Stimulated activated CD4-positive, alpha-beta T cell treated with anti-CD3 and anti-CD28 coated beads, Interleukin-12 subunit alpha, Interleukin-12 subunit beta, amount 100 ng/mL, for 24 hours (primary cell): ENCODE data around the gene SCGB3A2.
"Not testable (repeated sequence)": the region's sequence is repeated elsewhere in the genome, so short reads cannot be mapped to it uniquely, and the experiment has no call there.

ENCODE experiments used
- DNase-seq, 2 experiments: peaks; one replicate each; pipeline ENCODE4 v3.0.0-alpha.2; 2020; ENCODE audit warnings: low read depth in 2 of 2

Gene SCGB3A2

DNA sequence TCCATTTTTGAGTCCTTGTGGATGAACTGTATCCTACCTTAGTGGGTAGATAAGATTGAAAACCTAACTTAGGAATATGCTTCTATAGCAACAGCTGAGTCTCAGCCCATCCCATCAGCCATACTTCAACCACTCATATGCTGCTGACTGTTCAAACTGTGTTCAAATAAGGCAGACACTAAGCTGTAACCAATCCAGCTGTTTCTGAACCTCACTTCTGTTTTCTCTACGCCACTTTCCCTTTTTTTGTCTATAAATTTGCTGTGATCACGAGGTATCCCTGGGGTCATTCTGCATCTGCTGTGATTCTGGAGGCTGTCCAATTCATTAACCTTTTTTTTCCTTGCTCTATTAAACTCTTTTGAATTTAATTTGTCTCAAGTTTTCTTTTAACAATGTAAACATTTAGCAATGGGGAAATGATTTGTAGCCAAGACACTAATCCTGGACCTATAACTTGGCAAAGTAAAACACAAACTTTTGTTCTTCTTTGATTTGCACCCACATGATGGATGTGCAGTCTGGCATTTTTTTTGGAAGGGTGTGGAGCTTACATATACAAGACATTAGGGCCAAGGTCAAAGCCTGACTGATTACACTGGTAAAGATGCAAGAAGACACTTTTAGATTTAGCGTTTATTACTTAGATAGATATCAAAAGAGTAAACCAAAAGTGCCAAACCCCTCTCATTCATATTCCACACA, 14.9 kb upstream of the SCGB3A2 start:
- no peak for DNase-seq

DNA sequence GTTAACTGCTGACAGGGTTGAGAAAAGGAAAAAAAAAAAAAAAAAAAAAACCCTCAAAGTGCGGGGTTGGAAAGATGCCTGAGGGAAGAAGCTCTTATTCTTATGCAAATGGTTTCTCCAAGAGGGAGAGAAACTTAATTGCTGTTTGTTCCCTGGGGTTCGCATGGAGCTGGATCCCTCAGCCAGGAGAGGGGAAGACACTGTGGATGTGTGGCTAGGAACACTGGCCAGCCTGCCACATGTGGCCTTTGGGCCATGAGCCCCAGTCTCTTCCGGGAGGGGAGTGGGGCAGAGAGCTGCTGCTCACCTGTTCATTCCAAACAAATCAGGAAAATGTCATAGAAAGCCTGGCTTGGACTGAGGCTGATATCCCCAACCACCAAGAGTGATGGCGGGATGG, 9.4 kb upstream of the SCGB3A2 start:
- DNase-seq, result no peak

DNA sequence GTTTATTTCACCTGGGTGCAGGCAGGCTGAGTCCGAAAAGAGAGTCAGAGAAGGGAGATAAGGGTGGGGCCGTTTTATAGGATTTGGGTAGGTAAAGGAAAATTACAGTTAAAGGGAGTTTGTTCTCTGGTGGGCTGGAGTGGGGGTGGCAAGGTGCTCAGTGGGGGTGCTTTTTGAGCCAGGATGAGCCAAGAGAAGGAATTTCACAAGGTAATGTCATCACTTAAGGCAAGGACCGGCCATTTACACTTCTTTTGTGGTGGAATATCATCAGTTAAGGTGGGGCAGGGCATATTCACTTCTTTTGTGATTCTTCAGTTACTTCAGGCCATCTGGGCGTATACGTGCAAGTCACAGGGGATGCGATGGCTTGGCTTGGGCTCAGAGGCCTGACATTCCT, 8.6 kb upstream of the SCGB3A2 start:
- DNase-seq, result not testable (repeated sequence)

DNA sequence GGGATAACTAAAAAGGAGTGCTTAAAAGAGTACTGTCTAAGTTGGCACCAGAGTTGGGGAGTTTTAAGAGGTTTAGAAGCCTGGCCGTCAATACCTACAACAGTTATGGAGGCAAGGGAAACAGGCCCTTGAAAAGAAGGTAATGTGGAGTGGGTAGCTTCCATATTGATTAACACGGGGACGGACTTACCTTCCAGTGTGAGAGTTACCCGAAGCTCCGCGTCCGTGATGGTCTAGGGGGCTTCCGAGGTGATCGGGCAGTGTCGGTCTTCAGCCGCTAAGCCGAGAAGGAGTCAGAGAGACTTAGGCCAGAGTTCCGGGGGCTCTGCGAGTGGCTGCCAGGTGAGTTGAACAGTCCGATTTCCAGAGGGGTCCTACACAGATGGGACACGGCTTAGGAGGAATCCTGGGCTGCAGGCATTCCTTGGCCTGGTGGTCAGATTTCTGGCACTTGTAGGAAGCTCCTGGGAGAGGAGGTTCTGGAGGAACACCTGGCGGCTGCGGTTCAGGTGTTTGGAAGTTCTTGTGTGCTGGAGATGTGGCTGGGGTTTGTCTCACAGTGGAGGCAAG, 6.4 kb upstream of the SCGB3A2 start:
- not testable (repeated sequence) for DNase-seq

DNA sequence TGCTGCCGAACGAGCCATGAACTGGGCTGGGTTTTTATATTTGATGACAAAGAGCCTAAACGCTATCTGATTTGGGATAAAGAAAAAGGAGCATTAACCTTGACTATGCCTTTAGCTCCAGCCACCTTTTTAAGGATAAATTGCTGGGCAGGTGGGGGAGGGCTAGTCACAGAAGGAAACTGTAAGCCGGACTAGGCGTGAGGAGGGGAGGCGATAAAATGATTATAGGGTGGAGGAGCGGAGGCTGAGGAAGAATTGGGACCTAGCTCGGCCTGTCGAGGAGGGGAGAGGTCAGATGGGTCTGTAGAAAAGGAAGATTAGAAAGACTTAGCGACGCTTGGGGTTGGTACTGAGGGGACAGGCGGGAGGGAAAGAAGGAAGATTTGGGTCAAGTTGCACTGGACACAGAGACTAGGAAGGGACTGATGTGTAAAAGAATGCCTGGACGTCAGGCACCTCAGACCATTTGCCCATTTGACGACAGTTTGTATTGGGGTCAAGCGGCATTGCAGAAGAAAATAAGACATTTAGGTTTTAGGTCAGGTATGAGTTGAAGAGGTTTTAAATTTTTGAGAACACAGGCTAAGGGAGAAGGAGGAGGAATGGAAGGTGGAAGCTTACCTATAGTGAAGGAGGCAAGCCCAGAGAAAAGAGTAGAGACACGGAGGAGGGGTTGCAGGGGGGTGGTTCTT, 5.6 kb upstream of the SCGB3A2 start:
- DNase-seq, result not testable (repeated sequence)

DNA sequence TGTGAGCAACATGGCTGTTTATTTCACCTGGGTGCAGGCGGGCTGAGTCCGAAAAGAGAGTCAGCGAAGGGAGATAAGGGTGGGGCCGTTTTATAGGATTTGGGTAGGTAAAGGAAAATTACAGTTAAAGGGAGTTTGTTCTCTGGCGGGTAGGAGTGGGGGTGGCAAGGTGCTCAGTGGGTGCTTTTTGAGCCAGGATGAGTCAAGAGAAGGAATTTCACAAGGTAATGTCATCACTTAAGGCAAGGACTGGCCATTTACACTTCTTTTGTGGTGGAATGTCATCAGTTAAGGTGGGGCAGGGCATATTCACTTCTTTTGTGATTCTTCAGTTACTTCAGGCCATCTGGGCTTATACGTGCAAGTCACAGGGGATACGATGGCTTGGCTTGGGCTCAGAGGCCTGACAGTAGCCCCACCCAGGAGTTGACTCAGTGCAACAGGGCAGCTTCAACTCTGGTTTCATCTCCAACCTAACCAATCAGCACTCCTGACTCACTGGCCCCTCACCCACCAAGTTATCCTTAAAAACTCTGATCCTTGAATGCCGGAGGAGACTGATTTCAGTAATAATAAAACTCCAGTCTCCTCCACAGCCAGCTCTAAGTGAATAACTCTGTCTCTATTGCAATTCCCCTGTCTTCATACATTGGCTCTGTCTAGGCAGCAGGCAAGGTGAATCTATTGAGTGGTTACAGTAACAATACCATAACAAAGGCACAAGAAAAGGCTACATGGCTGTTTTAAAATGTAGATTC, 4.2 kb upstream of the SCGB3A2 start:
- not testable (repeated sequence) for DNase-seq

DNA sequence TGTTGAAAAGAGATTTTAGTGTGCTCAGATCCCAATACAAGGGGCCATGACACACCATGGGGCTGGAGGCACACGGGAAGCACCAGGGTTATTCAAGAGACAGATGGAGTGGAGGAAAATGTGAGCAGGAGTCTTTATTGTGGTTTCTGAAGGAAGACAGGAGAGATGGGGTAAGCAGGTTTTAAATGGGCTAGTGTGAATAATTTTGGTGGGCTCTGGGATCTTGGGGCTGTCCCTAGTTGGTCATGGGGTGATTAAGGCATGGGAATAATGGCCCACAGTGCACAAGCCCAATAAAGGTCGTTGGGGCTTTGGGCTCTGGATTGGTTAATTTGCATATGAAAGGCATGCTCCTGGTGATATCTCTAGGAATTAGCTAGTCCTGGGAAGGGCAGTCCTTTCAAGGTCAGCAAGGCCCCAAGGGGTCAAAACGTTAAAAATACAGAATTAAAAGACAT, 3.6 kb upstream of the SCGB3A2 start:
- DNase-seq, result no peak

DNA sequence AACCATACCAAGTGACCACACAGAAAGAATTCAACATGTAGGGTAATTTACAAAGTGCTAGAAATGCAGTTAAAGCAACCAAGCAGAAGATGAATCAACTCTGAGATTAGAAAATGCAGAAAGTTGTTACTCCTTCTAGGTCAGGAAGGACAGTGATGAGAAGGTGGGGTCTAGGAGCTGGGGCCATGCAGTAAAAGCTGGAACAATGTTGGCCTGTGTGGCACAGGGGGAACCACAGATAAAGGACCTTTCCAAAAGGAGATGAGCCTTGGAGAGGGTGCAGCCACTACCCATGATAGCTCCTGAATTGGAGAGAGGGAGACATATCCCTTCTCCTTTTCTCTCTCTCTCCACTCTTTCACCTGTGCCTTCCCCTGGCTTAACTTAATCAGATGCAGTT, 2.4 kb upstream of the SCGB3A2 start:
- no peak for DNase-seq

DNA sequence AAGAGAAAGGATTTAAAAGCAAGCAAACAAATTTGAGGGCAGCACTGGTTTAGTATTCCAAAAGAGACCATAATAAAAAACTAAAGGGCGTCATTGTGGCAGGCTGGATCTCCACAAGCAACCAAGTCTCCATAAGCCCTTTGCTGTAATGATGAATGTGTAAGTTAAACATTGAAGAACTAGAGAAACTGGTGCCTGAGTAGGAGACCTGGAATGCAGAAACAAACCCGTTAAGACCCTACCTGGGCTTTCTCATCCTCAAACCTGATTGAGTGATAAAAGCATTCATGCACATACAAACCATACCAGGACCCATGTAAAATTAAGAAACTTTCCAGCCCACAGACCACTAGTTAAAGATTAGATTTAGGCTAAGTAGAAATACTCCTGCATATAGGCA, 1.9 kb upstream of the SCGB3A2 start:
- no peak for DNase-seq

DNA sequence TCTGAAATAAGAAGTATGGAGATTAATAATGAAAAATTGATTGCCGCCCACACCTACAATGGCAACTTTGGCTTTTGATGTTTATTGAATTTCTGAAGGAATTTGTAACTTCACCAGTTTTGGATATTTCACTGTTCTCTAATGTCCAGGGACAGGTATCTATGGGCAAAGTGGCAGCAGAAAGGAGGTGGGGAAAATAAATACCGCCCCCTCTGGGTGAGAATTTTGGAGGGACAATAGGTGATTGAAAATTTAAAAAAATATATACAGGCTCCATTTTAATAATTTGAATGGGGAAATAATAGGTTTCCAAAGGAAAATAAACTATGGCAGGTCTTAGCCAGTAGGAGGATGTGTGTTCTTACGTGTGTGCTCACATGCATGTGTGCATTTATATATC, 1.3 kb downstream of the SCGB3A2 start:
- no peak for DNase-seq

DNA sequence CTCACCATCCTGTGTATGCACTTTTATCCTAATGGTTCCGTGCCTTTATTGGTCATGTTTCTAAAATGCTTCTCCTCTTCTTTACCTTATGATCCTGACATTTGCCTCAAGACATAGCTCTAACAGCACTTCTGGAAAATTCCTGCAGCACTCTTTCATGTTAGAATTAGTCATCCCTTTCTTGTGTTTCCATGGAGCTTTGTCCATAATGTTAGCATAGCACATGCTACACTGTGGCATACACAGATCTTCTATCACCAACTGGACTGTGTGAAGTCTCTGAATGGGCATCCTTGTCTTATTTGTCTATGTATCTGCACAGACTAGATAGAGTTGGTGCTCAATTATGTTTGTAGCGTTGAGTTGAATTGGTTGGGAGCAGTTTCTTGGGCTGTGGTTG, 2.0 kb downstream of the SCGB3A2 start:
- DNase-seq, result no peak

DNA sequence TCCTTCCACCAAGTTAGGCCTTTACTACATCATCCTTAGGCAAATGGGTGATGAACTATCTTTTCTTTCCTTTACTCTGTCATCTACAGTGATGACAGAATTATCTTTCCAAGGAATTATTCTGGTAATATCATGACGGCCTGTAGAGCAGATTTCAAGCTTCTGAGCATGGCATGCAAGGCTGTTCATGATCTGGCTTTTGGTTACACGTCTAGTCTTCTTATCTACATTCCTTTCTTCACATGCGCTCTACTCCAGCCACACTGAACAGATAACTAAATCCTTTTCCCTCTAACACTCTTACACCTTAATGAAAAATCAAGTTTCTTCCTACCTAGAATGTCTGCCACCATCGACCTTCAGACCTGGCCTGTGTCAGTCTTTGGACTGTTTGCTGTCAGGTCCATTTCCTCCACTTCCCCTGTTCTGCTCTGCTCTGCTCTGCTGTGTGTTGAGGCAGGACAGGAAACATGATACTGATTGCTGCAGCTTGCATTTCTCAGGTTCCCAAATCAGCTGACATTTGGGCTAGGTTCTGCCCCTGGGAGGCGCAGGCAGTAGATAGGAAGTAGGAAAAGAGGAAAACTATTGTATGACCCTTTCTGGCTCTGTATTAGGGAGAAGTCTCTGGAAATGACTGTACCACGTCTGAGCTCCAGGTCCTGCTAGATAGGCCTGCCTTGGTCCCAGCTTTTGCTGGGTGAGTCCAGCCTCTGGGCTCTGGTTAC, 4.2 kb downstream of the SCGB3A2 start:
- DNase-seq, result no peak

DNA sequence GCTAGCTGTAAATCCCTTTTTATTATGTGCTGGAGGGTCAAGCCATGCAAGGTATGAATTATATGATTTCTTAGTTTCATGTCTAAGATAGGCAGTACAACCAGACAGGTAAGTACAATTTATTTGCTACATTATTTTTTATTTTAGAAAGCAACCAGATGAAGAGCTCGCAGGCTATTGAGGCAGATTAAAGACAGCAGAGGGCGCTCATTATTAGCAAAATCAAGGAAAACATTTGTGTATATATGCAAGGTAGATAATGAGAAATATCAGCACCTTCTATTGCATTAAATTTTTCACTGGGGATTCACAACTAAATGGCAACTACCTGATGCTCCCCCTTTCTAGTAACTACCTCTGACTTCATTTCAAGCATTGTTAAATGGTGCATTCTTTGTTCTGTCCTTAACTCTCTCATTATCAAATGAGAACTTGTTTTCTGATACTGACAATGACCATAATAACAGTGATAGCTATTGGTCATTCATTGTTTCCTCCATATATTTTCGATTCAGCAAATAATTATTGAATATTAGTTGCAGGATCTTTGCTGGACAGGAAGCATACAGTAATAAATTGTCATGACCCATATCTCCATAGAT, 8.6 kb downstream of the SCGB3A2 start:
- no peak for DNase-seq

DNA sequence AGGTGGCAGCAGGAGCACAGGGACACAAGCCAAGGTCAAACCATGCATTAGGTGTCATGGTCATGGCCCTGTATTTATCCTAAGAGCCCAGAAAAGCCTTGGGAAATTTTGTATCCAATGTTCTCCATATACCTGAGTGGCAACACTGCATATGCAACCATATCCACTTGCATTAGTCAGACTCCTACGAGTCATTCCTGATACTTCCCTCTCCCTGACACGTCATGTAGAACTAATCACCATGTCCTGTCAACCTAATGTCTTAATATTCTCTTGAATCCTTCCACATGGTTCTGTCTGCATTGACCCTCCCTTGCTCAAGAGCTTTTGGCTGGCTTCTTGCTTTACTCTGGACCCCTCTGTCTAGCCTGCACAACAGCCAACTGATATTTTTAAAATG, 9.4 kb downstream of the SCGB3A2 start:
- DNase-seq, result no peak

DNA sequence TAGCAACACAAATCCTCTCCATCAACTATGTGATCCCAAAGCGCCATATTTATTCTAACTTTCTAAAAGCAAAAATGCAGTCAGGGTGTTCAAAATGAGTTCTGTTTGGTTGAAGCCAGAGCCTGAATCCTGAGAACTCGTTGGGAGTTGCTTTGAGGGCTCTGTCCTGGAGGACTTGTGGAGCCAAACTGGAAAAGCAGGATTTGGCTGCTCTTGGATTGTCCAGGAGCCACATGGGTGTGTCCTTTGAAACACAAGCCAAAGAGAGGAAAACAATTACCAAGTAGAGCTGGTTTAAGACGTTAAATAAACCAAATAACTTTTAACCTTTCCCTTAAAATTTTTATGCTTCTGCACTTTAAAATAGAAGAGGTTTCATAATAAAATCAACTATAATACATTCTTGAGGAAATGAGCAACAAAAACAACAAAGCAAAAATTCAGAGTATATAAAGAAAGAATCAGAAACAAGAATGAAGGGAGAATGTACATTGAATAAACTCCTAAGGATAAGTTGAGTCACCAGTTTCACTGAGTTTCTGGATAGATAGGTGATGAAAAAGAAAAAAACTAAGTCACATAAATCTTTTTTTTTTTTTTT, 14.3 kb downstream of the SCGB3A2 start:
- no peak for DNase-seq

DNA sequence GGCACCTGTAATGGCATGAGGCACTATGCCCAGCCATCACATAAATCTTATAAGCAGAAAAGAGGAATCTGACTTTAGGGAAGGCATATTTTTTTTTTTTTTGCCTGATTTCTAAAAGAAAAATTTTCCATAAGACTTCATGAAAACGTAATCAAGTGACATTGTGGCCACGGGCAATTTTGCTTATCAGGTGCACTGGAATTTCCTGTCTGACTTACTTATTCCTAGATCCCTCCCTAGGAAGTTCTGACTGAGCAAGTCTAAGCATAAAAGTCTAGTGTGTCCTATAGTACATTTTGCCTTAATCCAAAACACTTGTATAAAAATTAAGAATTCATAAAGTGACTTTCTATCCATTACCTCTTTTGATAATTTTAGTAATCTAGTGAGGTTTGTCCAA, 15.3 kb downstream of the SCGB3A2 start:
- DNase-seq, result no peak

DNA sequence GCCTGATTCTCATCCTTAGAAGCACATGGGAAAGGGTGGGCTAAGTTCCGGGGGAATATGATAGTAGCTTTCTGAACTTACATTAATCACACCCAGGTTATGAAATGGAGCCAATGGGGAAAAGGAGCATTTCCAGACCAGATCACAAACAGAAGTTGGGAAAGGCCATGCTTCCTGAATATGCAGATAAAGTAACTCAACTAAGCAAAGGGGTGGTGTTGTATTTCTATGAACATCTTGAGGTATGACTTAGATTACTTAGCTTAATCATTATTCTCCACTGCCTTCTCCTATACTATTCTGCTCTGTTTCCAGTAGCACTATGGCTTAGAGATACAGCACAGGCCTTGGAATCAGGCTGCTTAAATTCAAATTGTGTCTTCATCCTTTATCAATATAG, 17.4 kb downstream of the SCGB3A2 start:
- no peak for DNase-seq

DNA sequence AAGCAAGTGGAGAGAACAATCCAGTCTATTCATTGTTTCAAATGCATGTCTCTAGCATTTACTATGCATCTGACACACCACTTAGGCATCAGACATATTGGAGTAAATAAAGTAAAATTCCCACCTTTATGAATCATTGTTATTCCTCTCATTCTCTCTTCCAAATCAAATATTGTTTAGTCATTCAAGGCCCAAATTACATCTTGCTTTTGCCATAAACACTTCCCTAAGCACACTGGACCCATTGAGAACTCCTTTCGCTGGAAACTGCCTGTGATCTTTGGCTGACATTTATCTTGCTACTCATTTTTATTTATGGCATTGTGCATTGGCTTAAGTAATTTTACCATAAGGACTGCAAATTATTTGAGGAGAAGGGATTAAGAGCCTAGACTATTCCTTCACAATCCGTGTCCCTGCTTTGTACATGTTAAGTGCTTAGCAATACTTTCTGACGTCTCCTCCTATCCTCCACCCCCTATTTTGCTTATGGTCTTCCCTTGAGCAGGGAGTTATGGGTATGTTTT, 20.4 kb downstream of the SCGB3A2 start:
- no peak for DNase-seq

DNA sequence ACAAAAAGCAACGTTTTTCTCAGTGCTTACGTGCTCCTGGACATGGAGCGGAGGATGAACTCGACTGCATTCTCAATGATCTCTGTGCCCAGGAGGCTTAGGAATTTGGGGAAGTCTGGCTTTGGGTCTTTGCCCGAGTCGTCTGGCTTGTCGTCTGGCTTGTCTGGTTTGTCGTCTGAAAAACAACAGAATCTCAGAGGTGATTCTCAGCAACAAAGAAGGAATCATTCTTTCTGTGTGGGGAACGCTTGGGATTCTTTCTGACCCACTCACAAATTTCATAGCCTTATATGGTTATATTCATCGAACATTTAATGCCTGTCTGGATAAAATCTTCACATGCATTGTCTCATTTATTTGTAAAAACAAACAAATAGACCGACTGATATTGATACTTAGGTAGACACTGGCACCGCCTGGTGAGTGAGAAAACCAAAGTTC, 23.1 kb downstream of the SCGB3A2 start:
- no peak for DNase-seq

DNA sequence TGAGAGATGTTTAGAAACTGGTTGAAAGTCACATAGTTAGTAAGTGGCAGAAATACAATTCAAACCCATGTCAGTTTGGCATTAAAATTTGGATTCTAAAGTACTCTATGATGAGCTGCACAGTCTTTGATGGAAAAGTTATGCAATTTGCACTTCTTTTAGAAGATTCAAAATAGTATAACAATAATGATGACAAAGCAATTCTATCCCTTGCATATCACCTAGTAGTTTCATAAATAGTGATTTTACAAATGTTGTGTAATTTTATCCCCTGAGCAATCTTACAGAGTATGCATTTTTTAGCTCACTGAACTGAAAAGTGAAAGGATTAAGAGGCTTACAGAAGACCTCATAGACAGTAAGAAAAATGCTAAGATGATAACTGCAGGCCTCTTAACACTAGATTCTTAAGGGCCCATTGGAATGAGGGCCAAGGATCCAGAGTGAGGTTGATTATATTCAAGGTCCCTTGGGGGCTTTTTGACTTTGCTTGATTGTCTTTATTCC, 24.2 kb downstream of the SCGB3A2 start:
- DNase-seq, result no peak
